HepG2 (cell line): Measurements from ENCODE around the gene FZD4. TPM values are rescaled to one million over a fixed set of nuclear protein-coding genes. Genes with fewer than 3 reads are reported as not detected.

ENCODE experiments used
- GZF1 ChIP-seq: sonication (generic); formaldehyde crosslinking; IDR thresholded peaks from 2 replicates; pipeline ENCODE4 v1.5.1; 2020; ENCODE audit warnings: mild to moderate bottlenecking, missing genetic modification reagents
- HNF4G ChIP-seq, 2 experiments: sonication (generic) in 1 of 2; formaldehyde crosslinking in 1 of 2; IDR thresholded peaks; 2 replicates each; pipeline versions ENCODE4 v1.4.0 to v1.6.1; 2011 to 2020; ENCODE audit warnings: borderline replicate concordance in 2 of 2, low read depth in 2 of 2, mild to moderate bottlenecking in 2 of 2, low read length in 1 of 2, missing genetic modification reagents in 1 of 2, moderate library complexity in 1 of 2
- MBNL3 ChIP-seq: fragments of 250-450 bp; sonication (Bioruptor Pico); conservative IDR thresholded peaks from 2 replicates; pipeline ENCODE4 v1.8.0; 2022; ENCODE audit warnings: mild to moderate bottlenecking, inconsistent platforms
- MXI1 ChIP-seq: IDR thresholded peaks from 3 replicates; pipeline ENCODE4 v1.6.1; 2012; ENCODE audit warnings: low read depth, low read length, inconsistent platforms, borderline replicate concordance
- PREB ChIP-seq: sonication (generic); formaldehyde crosslinking; IDR thresholded peaks from 2 replicates; pipeline ENCODE4 v1.4.0; 2020; ENCODE audit warnings: missing genetic modification reagents
- SP4 ChIP-seq: sonication (generic); formaldehyde crosslinking; IDR thresholded peaks from 2 replicates; pipeline ENCODE4 v1.8.1; 2023; ENCODE audit warnings: mild to moderate bottlenecking, missing genetic modification reagents
- THYN1 ChIP-seq: sonication (generic); formaldehyde crosslinking; IDR thresholded peaks from 2 replicates; pipeline ENCODE4 v1.8.1; 2023; ENCODE audit warnings: low read depth, mild to moderate bottlenecking, moderate library complexity, missing genetic modification reagents, borderline replicate concordance
- XBP1 ChIP-seq: sonication (generic); formaldehyde crosslinking; IDR thresholded peaks from 2 replicates; pipeline ENCODE4 v1.5.0; 2020; ENCODE audit warnings: missing genetic modification reagents
- ZBED4 ChIP-seq: sonication (generic); formaldehyde crosslinking; IDR thresholded peaks from 2 replicates; pipeline ENCODE4 v1.4.0; 2020; ENCODE audit warnings: missing genetic modification reagents, borderline replicate concordance
- ZBTB39 ChIP-seq: sonication (generic); formaldehyde crosslinking; IDR thresholded peaks from 2 replicates; pipeline ENCODE4 v1.5.0; 2020; ENCODE audit warnings: missing genetic modification reagents
- ZNF253 ChIP-seq: sonication (generic); formaldehyde crosslinking; IDR thresholded peaks from 2 replicates; pipeline ENCODE4 v1.8.0; 2022; ENCODE audit warnings: mild to moderate bottlenecking, missing genetic modification reagents, borderline replicate concordance
- ZNF280D ChIP-seq: sonication (generic); formaldehyde crosslinking; IDR thresholded peaks from 2 replicates; pipeline ENCODE4 v1.5.1; 2020; ENCODE audit warnings: mild to moderate bottlenecking, missing genetic modification reagents
- ZNF644 ChIP-seq: IDR thresholded peaks from 2 replicates; pipeline ENCODE4 v1.6.1; 2016; ENCODE audit warnings: low read depth
- ZNF746 ChIP-seq: sonication (generic); formaldehyde crosslinking; IDR thresholded peaks from 2 replicates; pipeline ENCODE4 v1.8.0; 2022; ENCODE audit warnings: mild to moderate bottlenecking, missing genetic modification reagents
- ZNF782 ChIP-seq: sonication (generic); formaldehyde crosslinking; IDR thresholded peaks from 2 replicates; pipeline ENCODE4 v1.4.0; 2020; ENCODE audit warnings: missing genetic modification reagents, mild to moderate bottlenecking, borderline replicate concordance
- ZNF792 ChIP-seq: IDR thresholded peaks from 2 replicates; pipeline ENCODE4 v1.6.1; 2016
- ZNF841 ChIP-seq: sonication (generic); formaldehyde crosslinking; IDR thresholded peaks from 2 replicates; pipeline ENCODE4 v1.8.1; 2023; ENCODE audit warnings: missing genetic modification reagents, borderline replicate concordance
- polyA plus RNA-seq, 8 experiments: library from polyadenylated mRNA; depleted of rRNA in 3 of 8; stranded (reverse) in 7 of 8; unstranded in 1 of 8; fragments of >200 nt; fragmentation: Illumina TruSeq in 4 of 8; extraction: Trizol in 4 of 8; gene quantifications; 2 replicates each; pipeline versions ENCODE4 v1.2.1 to v1.2.3, GENCODE V29; 2011 to 2016; ENCODE audit warnings: low read depth in 4 of 8, missing spikeins in 1 of 8, mixed read lengths in 1 of 8; ENCODE audit not compliant: insufficient read depth in 1 of 8
- total RNA-seq, 5 experiments: library from RNA; depleted of rRNA; stranded (reverse); fragments of >200 nt; fragmentation: Illumina TruSeq; extraction: Trizol; gene quantifications; 2 replicates each; pipeline ENCODE4 v1.2.3, GENCODE V29; 2016; ENCODE audit warnings: low read depth in 1 of 5

Gene FZD4
- total and polyA plus RNA-seq, 2 of the 13 experiments (the other 11 are each of a cell fraction or from before 2014, with no cell fraction given): 46.5 to 70.4 TPM

- TF ChIP-seq ZNF644 (CRISPR knock-in tag): peak; percentile 74; the same call in 1 of the 2 replicates
- no peak for TF ChIP-seq XBP1 (CRISPR knock-in tag)
- TF ChIP-seq MXI1: no peak; the same call in 2 of the 3 replicates
- no peak for TF ChIP-seq ZNF253 (CRISPR knock-in tag)
- TF ChIP-seq ZBED4 (CRISPR knock-in tag): 0 out of 2 replicates have a peak, but pooled peaks have one; percentile 22
- TF ChIP-seq ZBTB39 (CRISPR knock-in tag): no peak; the same call in 1 of the 2 replicates
- TF ChIP-seq ZNF841 (CRISPR knock-in tag): no peak
- no peak for TF ChIP-seq ZNF782 (CRISPR knock-in tag)
- TF ChIP-seq GZF1: no peak; the same call in 1 of the 2 replicates
- no peak for TF ChIP-seq MBNL3 (CRISPR knock-in tag)
- no peak; the same call in 1 of the 2 replicates for TF ChIP-seq SP4 (CRISPR knock-in tag)
- no peak for TF ChIP-seq PREB (CRISPR knock-in tag)
- 0 out of 2 replicates have a peak, but pooled peaks have one; percentile 20 for TF ChIP-seq ZNF280D
- TF ChIP-seq HNF4G (IDR thresholded peaks at IDR 0.05; ENCODE audit: borderline replicate concordance, low read depth, low read length): peak; percentile 83
- peak; percentile 70; the same call in 1 of the 2 replicates for TF ChIP-seq HNF4G (CRISPR knock-in tag; IDR thresholded peaks at IDR 0.05; ENCODE audit: borderline replicate concordance, low read depth)
- peak; percentile 60; the same call in 1 of the 2 replicates for TF ChIP-seq ZNF746
- 0 out of 2 replicates have a peak, but pooled peaks have one; percentile 17 for TF ChIP-seq ZNF792
- TF ChIP-seq THYN1 (CRISPR knock-in tag): 0 out of 2 replicates have a peak, but pooled peaks have one; percentile 68
Observed at GRCh38 chr11:86941077-86941870, 13.9 kb downstream of the FZD4 start (continued).
